ENCODE results near the gene VANGL2.

VANGL2 gene

DNA sequence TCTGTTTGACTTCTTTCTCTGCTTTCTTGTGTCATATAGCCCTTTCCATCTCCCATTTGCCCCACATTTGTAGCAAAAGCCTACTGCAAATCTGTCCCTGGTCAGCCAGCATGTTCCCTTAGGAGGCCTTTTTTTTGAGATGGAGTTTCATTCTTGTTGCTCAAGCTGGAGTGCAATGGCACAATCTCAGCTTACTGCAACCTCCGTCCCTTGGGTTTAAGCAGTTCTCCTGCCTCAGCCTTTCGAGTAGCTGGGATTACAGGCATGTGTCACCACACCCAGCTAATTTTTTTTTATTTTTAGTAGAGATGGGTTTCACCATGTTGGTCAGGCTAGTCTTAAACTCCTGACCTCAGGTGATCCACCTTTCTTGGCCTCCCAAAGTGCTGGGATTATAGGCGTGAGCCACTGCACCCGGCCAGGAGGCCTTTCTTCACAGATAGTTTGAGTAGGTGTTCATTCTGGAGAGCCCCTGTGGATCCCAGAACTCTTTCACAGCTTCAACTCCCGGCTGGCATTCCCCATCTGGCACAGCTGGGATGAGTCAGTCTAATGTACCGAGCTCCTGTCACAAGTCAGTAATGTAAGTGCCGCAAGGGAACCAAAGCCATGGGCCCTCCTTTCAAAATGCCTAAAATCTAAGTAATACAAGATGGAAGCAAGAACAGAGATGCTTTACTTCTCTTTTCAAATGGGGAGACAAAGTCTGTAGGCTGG lies 42.9 kb upstream of the VANGL2 start:
- TF ChIP-seq, protein P1, sequence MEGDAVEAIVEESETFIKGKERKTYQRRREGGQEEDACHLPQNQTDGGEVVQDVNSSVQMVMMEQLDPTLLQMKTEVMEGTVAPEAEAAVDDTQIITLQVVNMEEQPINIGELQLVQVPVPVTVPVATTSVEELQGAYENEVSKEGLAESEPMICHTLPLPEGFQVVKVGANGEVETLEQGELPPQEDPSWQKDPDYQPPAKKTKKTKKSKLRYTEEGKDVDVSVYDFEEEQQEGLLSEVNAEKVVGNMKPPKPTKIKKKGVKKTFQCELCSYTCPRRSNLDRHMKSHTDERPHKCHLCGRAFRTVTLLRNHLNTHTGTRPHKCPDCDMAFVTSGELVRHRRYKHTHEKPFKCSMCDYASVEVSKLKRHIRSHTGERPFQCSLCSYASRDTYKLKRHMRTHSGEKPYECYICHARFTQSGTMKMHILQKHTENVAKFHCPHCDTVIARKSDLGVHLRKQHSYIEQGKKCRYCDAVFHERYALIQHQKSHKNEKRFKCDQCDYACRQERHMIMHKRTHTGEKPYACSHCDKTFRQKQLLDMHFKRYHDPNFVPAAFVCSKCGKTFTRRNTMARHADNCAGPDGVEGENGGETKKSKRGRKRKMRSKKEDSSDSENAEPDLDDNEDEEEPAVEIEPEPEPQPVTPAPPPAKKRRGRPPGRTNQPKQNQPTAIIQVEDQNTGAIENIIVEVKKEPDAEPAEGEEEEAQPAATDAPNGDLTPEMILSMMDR (IDR thresholded peaks at IDR 0.05), result no peak
- Histone ChIP-seq H3K27ac (no peak overlapping the region), H3K9me3 (no peaks in the 10 kb centered on the region), H3K27me3 (no peaks in the 10 kb centered on the region), H3K4me3 (ENCODE audit: low read depth in 1 of 2, low read length in 1 of 2) (no peak overlapping the region), H3K36me3 (peaks cover 91% of the 10 kb centered on the region), H3K4me1 (ENCODE audit: control insufficient read depth in 1 of 2, insufficient read depth in 1 of 2, low read depth in 1 of 2, low read length in 1 of 2) (no peaks in the 10 kb centered on the region)

DNA sequence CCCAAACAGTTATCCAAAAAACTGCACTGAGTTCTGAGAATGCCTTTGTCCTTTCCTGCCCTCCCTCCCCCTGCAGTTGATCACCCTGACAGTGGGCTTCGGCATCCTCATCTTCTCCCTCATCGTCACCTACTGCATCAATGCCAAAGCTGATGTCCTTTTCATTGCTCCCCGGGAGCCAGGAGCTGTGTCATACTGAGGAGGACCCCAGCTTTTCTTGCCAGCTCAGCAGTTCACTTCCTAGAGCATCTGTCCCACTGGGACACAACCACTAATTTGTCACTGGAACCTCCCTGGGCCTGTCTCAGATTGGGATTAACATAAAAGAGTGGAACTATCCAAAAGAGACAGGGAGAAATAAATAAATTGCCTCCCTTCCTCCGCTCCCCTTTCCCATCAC lies 42.3 kb upstream of the VANGL2 start:
- TF ChIP-seq, protein P1 (IDR thresholded peaks at IDR 0.05), result no peak
- no peak overlapping the region for H3K4me3 ChIP-seq (ENCODE audit: low read depth in 1 of 2, low read length in 1 of 2)
- H3K9me3 ChIP-seq, result no peaks in the 10 kb centered on the region
- no peaks in the 10 kb centered on the region for H3K27me3 ChIP-seq
- H3K4me1 ChIP-seq (ENCODE audit: control insufficient read depth in 1 of 2, insufficient read depth in 1 of 2, low read depth in 1 of 2, low read length in 1 of 2), result no peaks in the 10 kb centered on the region
- peaks cover 85% of the 10 kb centered on the region for H3K36me3 ChIP-seq
- no peak overlapping the region for H3K27ac ChIP-seq

DNA sequence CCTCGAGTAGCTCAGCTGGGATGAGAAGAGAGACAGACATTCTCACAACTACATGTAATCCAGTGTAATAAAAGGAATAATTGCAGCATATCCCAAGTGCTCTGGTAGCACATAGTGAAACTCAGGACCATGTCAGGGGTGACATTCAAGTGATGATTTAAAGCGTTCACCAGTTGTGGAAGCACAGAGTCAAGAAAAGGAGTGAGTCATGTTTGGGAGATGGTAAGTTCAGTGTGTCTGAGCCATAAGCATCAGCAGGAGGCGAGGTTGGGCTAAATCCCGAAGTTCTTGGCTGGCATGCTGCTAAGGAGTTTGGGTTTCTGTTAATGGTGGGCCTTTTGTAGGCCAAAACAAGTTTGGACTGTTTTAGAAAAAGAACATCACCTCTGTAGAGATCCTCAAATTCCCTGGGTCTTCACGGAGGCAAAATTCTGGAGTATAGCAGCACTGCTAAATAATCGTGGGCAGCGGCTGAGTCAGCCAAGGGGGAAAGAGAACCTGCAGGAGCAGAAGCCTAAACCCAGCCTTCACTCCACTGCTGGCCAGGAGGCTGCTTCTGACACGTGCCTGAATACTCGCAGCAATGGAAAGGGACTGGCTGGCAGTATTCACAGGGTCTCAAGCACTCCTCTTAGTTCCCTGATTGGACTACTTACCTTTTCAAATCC lies 40.7 kb upstream of the VANGL2 start:
- Histone ChIP-seq H3K4me1 (ENCODE audit: control insufficient read depth in 1 of 2, insufficient read depth in 1 of 2, low read depth in 1 of 2, low read length in 1 of 2) (no peaks in the 10 kb centered on the region), H3K9me3 (no peaks in the 10 kb centered on the region), H3K36me3 (peaks cover 69% of the 10 kb centered on the region), H3K27me3 (no peaks in the 10 kb centered on the region), H3K27ac (no peak overlapping the region), H3K4me3 (ENCODE audit: low read depth in 1 of 2, low read length in 1 of 2) (no peak overlapping the region)
- TF ChIP-seq, protein P1 (IDR thresholded peaks at IDR 0.05), result no peak

DNA sequence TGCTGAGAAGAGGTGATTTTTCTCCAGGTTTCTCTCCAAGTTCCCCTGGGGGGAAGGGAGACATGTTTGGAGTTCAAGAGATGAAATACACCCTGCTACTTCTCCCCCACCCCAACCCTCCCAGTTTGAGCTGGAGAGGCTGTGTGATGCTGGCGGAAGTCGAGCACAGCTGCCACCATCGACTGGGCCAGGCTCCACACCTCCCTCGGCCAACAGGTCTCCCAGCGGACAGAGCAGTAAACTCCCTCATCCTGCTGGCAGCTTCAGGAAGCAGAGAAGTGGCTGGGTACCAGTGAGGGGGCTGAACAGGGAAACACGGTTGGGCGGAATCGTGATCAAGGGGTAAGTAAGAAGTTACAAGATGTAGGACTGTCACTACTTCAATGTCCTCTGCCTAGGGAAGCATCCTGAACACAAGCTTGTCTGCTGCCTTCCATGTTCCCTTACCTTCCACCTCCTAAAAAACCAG lies 40.1 kb upstream of the VANGL2 start:
- Histone ChIP-seq H3K9me3 (no peaks in the 10 kb centered on the region), H3K36me3 (peaks cover 63% of the 10 kb centered on the region), H3K4me1 (ENCODE audit: control insufficient read depth in 1 of 2, insufficient read depth in 1 of 2, low read depth in 1 of 2, low read length in 1 of 2) (no peaks in the 10 kb centered on the region), H3K4me3 (ENCODE audit: low read depth in 1 of 2, low read length in 1 of 2) (no peak overlapping the region), H3K27me3 (no peaks in the 10 kb centered on the region), H3K27ac (no peak overlapping the region)
- TF ChIP-seq, protein P1 (IDR thresholded peaks at IDR 0.05), result no peak

DNA sequence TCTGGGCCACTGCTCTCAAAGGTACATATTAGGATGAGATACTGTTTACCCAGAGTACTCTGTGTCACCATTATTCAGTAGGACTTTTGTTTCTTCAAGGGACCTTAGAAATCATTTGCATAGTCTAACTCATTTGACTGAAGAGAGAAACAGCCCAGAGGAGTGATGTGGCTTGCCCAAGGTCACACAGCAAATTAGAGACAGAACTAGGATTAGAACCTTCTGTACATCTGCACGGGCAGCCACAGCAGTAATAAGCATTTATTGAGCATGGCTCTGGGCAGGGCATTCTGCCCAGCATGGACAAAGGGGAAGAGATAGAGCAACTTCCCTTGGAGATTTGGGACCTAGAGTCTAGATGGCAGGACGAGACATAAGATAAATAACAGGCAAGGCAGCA lies 39.2 kb upstream of the VANGL2 start:
- peaks cover 54% of the 10 kb centered on the region for H3K36me3 ChIP-seq
- TF ChIP-seq, protein P1 (IDR thresholded peaks at IDR 0.05), result no peak
- H3K27me3 ChIP-seq, result no peaks in the 10 kb centered on the region
- no peaks in the 10 kb centered on the region for H3K9me3 ChIP-seq
- H3K4me1 ChIP-seq (ENCODE audit: control insufficient read depth in 1 of 2, insufficient read depth in 1 of 2, low read depth in 1 of 2, low read length in 1 of 2), result no peaks in the 10 kb centered on the region
- H3K4me3 ChIP-seq (ENCODE audit: low read depth in 1 of 2, low read length in 1 of 2), result no peak overlapping the region
- no peak overlapping the region for H3K27ac ChIP-seq

All from neutrophil (primary cell).